NOMO-1 treated with DMSO at 0.1 percent for 48 hours (cell line): Measurements from ENCODE around the gene PXDC1.
A peak's percentile ranks its signal among the peaks of the same experiment; 100 is the strongest.

Source experiments
- DNase-seq: peaks from one replicate; lab custom pipeline; 2025; ENCODE audit not compliant: unreplicated experiment; lab: John Stamatoyannopoulos, UW

PXDC1 gene

GRCh38 chr6:3751077-3751729 is at the start of gene PXDC1:
TSS of gene PXDC1 (minus strand) at chr6:3751713. CDS start at chr6:3751531, 182 bp downstream.
- peak; percentile 11 for DNase-seq

- no peak for DNase-seq
Observed at GRCh38 chr6:3800850-3801591, 49.5 kb upstream of the PXDC1 start.

GRCh38 chr6:3799719-3800118 is 48.2 kb upstream of the PXDC1 start:
- no peak for DNase-seq

GRCh38 chr6:3798055-3798919 is 46.8 kb upstream of the PXDC1 start:
- DNase-seq, result no peak

- DNase-seq, result no peak
Observed at GRCh38 chr6:3797231-3798054, 45.9 kb upstream of the PXDC1 start.

GRCh38 chr6:3796719-3797041 is 45.2 kb upstream of the PXDC1 start:
- DNase-seq, result no peak

GRCh38 chr6:3795836-3796718 is 44.6 kb upstream of the PXDC1 start:
- no peak for DNase-seq

- DNase-seq, result no peak
Observed at GRCh38 chr6:3794092-3794491, 42.6 kb upstream of the PXDC1 start.

GRCh38 chr6:3793545-3793944 is 42.0 kb upstream of the PXDC1 start:
- DNase-seq, result no peak

- DNase-seq, result no peak
Observed at GRCh38 chr6:3791526-3792203, 40.2 kb upstream of the PXDC1 start.

GRCh38 chr6:3789896-3790558 is 38.5 kb upstream of the PXDC1 start:
- DNase-seq, result no peak

GRCh38 chr6:3789018-3789895 is 37.7 kb upstream of the PXDC1 start:
- no peak for DNase-seq

GRCh38 chr6:3788408-3789017 is 37.0 kb upstream of the PXDC1 start:
- DNase-seq, result no peak

- DNase-seq, result no peak
Observed at GRCh38 chr6:3786141-3786540, 34.6 kb upstream of the PXDC1 start.

GRCh38 chr6:3785745-3786098 is 34.2 kb upstream of the PXDC1 start:
- no peak for DNase-seq

GRCh38 chr6:3784885-3785744 is 33.6 kb upstream of the PXDC1 start:
- no peak for DNase-seq

GRCh38 chr6:3784423-3784822 is 32.9 kb upstream of the PXDC1 start:
- DNase-seq, result no peak
